ENCODE measurements around the gene LRTM2. TPM values are rescaled to one million over a fixed set of nuclear protein-coding genes. Genes with fewer than 3 reads are reported as not detected.

The LRTM2 gene
- total RNA-seq, 1 experiment from 2014 or later = not detected

DNA sequence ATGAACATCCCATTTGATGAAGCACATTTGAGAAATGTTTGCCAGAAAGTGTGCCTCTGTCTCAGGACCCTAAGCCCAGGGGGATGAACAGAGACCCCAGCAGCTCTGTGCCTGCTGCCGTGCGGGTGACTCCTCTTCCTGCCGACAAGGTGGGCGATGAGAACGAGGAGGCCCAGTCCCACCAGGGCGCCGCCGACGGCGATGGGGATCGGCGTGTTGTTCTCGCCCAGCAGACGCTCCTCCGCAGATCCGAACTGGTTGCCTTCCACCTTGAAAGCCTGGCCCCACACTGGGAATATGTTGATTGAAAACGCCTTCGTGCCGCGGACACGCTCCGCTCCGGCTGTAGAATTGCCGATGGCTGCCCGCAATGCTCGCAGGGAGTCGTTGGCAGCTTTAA, 44.1 kb downstream of the LRTM2 start:
- no peak for DNase-seq (ENCODE audit: low read depth)

GRCh38 chr12:1864867-1865266, 44.5 kb downstream of the LRTM2 start:
- no peak for DNase-seq (ENCODE audit: low read depth)

DNA sequence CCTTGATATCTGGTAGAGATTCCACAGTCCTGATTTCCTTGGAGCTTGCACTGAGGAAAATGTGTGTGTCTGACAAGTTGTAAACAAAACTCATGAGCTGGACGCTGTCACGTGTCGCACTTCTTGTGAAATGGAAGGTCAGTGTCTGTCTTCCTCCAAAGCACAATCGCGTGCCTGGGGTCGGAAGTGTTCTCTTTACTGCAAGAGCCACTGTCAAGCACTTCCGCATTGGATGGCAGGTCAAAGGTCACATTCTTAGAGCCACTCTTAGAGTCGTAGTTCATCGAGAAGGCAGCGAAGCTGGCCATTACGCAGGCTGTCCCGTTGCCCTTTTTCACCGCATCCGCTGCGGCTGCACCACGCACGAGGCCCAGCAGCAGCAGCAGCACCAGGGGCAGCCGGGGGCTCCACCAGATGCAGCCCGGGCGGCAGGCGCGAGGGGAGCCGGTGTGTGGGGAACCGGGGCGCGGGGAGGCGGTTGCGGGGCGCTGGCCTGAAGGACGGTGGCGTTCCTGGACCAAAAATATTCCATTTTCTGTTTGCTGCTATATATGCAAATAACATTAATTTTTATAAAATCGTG, 45.0 kb downstream of the LRTM2 start:
- no peak for DNase-seq (ENCODE audit: low read depth)

DNA sequence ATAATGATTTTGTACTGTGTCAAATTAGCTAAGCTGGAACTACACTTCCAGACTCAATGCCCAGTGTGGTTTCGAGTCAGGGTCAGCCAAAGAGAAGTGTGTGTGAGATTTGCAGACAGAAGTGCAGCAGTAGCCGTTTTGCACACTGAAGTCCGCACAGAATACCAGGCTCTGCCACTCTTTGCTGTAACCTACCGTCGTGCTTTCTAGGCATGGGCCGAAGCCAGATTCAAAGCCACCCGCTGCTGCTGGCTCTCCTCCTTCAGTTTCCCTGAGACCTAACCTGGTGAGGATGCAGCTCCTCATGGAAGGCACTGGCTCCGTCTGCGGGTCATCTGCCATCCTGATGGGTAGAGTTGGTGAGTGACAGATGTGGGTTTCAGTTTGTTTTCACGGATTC, 48.8 kb downstream of the LRTM2 start:
- DNase-seq (ENCODE audit: low read depth) = no peak

- no peak for DNase-seq (ENCODE audit: low read depth)
Measured at GRCh38 chr12:1870086-1870485, 49.7 kb downstream of the LRTM2 start.

- DNase-seq (ENCODE audit: low read depth) = no peak
Measured at GRCh38 chr12:1870998-1871917, 50.9 kb downstream of the LRTM2 start.

DNA sequence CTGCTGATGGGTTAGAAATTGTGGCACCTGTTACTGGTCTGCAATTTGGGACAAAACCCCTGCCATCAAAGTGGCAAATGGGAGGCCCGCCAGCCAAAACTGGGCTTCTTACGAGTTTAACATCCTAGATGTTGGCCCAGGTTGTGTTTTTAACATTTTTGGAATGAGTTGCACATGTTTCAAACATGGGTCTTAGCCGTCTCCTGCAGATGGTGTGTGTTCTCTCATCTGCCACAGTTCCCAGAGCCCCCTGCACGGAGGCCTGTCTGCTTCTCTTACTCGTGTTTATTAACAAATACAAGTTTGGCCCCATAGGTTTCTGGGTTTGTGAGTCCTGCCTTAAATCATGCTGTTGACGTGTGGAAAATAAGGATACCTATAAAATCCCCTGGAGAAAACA, 51.6 kb downstream of the LRTM2 start:
- no peak for DNase-seq (ENCODE audit: low read depth)

DNA sequence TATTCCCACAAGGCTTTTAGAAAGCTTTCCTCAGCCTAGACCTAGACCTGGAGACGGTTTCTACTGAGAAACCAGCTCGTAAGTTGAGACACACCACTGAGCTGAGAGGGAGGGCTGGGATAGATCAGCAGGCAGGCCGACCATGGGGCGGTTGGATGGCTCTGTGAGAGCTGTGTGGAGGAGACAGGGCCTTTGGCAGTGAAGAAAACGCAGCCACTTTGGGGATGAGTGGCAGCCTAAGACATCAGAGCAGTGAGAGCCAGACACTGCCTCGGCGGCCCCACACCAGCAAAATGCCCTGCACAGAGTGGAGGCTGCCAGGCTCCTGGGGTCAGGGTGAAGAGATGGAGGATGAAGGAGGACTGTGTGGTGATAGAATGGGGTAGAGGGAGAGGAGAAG, 52.1 kb downstream of the LRTM2 start:
- DNase-seq (ENCODE audit: low read depth) = no peak

- DNase-seq (ENCODE audit: low read depth) = no peak
Measured at GRCh38 chr12:1873531-1874510, 53.5 kb downstream of the LRTM2 start.

DNA sequence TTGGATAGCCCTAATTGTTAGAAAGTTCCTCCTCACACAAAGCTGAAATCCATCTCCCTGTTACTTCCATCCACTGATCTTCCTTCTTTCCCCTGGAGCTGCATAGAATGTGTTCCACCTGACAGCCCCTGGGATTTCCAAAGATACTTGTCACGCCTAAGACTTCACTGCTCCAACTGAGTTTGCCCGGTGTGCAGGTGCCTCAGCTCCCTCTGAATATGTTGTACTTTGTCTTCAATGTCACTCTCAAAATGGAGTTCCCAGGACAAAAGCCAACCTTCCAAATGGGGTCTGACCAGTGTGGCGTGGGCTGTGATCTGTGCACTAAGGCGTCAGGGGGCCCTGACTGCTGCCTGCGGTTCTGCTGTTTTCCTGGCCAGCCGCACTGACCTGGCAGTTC, 55.2 kb downstream of the LRTM2 start:
- no peak for DNase-seq (ENCODE audit: low read depth)

GRCh38 chr12:1876086-1876485, 55.7 kb downstream of the LRTM2 start:
- no peak for DNase-seq (ENCODE audit: low read depth)

DNA sequence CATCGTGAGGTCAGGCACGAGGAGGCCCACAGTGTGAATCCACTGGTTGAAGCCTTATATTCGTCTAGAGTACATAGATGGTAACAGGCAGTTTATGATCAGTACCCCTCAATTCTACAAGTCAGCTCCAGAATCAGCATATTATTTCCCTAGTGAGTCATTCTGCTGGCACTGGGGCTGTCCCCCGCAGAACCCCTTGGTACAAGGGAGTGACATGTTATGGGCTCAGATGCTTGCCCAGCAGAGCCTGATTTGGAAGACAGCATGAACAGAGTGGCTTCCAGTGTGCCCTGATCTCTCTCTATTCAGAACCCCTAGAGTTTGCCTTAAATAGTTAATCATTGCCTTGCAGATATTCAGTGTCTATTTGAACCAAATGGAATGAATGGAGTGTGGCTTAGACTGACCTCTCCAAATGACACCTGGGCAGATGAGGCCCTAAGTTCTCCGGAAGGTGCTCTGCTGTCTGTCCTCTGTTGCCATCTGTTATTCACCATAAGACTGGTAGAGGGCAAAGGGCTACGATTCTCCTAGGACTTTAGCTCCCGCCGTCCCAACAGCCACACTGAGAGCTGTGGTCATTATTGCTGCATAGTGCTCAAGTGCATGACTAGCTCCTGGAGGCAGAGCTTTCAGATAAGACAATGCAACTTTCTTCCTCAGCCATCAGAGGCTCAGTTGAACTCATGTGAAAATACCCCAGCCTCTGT, 57.0 kb downstream of the LRTM2 start:
- DNase-seq (ENCODE audit: low read depth) = no peak

DNA sequence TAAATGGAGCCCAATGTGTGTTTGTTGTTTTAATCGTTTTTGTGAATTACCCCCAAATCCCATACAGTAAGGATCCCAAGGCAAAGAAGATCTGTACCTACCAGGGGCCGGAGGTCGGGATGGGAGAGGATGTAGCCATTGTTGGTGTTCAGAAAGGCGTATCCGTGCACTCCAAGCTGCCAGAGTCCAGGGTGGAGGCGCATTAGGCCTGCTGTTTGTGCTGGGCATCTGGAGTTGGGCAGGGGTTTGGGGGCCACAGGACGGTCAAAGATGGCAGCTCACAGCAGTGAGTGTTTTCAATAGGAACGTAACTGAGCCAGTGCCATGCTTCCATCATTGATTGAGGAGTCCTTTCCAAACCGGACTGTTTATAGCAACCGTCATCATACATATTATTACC, 57.8 kb downstream of the LRTM2 start:
- no peak for DNase-seq (ENCODE audit: low read depth)

DNA sequence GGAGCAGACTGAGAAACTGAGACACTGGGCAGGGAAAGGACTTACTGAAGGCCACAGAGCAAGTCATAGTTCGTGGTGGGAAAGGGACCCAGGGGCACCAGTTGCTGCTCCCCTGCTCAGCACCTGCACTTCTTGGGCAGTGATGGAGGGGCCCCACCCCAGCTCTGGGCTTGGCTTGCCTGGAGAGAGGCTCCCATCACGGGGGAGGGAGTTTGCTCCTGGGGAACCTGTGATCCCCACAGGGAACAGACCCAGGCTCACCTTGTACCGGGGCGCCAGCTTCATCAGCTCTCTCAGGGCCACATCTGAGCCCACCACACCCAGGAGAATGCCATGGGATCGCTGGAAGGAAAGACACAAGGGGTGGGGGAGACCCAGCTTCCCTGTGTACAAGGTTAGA, 58.3 kb downstream of the LRTM2 start:
- no peak for DNase-seq (ENCODE audit: low read depth)

- no peak for DNase-seq (ENCODE audit: low read depth)
Measured at GRCh38 chr12:1879633-1880032, 59.3 kb downstream of the LRTM2 start.

DNA sequence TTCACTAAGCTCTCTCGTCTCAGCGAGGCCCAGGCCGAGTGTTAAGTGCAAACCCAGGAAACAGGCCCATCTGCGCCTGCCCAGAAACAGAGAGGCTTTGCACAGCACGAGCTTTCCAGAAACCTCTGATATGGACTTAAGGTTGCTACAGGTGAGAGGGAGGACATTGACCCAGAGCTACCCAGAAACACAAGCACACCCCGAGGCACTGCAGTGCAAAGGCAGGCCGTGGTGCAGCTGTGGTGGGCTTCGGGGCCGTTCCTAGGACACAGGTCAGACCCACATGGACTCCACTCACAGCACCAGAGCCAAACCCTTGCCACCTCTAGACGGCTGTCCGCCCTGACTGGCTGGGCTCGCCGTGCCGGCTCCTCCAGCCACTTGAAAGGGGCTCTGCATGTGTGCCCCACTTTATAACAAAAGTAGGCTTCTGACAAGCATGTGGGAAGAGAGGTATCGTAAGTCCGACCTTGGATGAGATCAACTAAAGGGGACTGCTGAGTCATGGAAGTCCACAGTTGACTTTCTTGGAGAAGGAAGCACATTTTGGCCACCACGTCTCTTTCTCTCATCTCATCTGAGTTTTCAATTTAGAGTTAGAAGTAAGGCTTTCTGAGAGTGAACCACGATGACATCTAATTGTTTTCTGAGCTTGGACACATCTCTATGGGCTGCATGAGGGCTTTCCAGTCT, 59.9 kb downstream of the LRTM2 start:
- no peak for DNase-seq (ENCODE audit: low read depth)

- DNase-seq (ENCODE audit: low read depth) = no peak
Measured at GRCh38 chr12:1880876-1881275, 60.5 kb downstream of the LRTM2 start.

GRCh38 chr12:1881301-1881700, 60.9 kb downstream of the LRTM2 start:
- no peak for DNase-seq (ENCODE audit: low read depth)

- DNase-seq (ENCODE audit: low read depth) = no peak
Measured at GRCh38 chr12:1881936-1882335, 61.6 kb downstream of the LRTM2 start.

DNA sequence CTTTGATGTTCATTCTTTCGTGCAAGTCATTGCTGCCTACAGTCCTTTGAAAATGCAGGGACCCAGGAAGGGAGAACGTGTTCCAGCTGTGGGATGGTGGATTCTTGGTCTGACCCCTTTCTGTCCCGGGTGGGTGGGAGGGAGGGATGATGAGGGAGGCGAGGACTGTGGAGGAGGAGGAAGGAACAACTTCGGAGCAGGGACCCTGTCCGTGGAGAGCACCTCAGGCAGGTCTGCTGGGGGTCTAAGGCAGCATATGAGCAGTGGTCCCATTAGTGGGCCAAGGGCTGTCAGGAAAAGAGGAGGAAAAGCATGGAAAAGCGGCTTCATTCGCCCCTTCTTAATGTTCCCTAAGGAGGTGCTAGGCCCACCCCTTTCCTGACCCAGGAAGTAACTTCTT, 62.0 kb downstream of the LRTM2 start:
- DNase-seq (ENCODE audit: low read depth) = no peak
